Measurements from ENCODE around the gene CD99.
"Not testable (repeated sequence)": the region's sequence is repeated elsewhere in the genome, so short reads cannot be mapped to it uniquely, and the experiment has no call there.

DNA sequence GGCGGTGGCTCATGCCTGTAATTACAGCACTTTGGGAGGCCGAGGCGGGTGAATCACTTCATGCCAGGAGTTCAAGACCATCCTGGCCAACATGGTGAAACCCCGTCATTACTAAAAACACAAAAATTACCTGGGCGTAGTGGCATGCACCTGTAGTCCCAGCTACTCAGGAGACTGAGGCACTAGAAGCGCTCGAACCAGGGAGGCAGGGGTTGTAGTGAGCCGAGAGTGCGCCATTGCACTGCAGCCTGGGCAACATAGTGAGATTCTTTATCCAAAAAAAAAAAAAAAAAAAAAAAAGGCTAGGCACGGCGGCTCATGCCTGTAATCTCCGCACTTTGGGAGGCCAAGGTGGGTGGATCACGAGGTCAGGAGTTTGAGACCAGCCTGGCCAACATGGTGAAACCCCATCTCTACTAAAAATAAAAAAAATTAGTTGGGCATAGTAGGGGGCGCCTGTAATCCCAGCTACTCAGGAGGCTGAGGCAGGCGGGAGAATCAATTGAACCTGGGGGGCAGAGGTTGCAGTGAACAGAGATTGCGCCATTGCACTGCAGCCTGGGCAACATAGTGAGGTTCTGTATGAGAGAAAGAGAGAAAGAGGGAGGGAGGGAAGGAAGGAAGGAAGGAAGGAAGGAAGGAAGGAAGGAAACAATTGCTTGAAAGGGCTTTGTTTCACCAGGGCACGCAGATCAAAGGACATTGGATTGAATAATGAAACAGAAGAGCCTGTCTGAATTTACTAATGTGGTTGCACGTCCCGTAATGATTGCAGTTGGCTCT is 73.9 kb downstream of the CD99 start:
- TF ChIP-seq, protein P1, sequence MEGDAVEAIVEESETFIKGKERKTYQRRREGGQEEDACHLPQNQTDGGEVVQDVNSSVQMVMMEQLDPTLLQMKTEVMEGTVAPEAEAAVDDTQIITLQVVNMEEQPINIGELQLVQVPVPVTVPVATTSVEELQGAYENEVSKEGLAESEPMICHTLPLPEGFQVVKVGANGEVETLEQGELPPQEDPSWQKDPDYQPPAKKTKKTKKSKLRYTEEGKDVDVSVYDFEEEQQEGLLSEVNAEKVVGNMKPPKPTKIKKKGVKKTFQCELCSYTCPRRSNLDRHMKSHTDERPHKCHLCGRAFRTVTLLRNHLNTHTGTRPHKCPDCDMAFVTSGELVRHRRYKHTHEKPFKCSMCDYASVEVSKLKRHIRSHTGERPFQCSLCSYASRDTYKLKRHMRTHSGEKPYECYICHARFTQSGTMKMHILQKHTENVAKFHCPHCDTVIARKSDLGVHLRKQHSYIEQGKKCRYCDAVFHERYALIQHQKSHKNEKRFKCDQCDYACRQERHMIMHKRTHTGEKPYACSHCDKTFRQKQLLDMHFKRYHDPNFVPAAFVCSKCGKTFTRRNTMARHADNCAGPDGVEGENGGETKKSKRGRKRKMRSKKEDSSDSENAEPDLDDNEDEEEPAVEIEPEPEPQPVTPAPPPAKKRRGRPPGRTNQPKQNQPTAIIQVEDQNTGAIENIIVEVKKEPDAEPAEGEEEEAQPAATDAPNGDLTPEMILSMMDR (conservative IDR thresholded peaks at IDR 0.05; ENCODE audit: low read depth, low read length): not testable (repeated sequence)
- TF ChIP-seq EZH2 (IDR thresholded peaks at IDR 0.05; ENCODE audit: borderline replicate concordance, low read depth, low read length, poor library complexity, severe bottlenecking): not testable (repeated sequence)
